Lower leg skin (tissue), 3 donors: ENCODE results near the gene SNX30.

Experiments used
- POLR2A ChIP-seq, 2 donors: fragments of 450-650 bp; IDR thresholded peaks; one replicate each; pipeline ENCODE4 v1.6.1; 2016 to 2017; ENCODE audit warnings: antibody characterized with exemption in 2 of 2, mild to moderate bottlenecking in 1 of 2, moderate library complexity in 1 of 2
- TF ChIP-seq, protein P1 (sequence below), 3 donors: fragments of 450-650 bp; IDR thresholded peaks; one replicate each; pipeline ENCODE4 v1.5.1; 2016; ENCODE audit warnings: antibody characterized with exemption in 3 of 3, mild to moderate bottlenecking in 3 of 3, moderate library complexity in 2 of 3

DNA sequence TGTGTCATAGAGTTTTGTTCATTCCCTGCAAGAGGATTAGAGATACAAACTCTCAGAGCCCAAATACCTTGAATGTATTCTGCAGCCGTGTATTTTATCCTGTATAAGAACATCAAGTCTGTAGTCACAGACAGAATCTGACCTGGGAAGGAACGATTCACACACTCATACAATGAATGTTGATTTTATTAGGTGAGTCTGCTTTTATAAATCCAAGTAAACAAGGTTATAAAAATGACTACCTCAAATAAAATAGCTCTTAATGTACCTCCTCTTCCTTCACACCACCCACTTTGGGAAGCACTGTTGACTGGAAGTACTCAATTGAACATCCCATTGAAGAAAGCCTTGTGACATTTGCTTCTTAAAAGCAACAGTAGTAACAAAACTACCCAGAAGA is 128.2 kb downstream of the SNX30 start:
- TF ChIP-seq, protein P1, sequence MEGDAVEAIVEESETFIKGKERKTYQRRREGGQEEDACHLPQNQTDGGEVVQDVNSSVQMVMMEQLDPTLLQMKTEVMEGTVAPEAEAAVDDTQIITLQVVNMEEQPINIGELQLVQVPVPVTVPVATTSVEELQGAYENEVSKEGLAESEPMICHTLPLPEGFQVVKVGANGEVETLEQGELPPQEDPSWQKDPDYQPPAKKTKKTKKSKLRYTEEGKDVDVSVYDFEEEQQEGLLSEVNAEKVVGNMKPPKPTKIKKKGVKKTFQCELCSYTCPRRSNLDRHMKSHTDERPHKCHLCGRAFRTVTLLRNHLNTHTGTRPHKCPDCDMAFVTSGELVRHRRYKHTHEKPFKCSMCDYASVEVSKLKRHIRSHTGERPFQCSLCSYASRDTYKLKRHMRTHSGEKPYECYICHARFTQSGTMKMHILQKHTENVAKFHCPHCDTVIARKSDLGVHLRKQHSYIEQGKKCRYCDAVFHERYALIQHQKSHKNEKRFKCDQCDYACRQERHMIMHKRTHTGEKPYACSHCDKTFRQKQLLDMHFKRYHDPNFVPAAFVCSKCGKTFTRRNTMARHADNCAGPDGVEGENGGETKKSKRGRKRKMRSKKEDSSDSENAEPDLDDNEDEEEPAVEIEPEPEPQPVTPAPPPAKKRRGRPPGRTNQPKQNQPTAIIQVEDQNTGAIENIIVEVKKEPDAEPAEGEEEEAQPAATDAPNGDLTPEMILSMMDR (IDR thresholded peaks at IDR 0.05) = no peak
- no peak for TF ChIP-seq POLR2A (IDR thresholded peaks at IDR 0.05)
